KMS-11 (cell line): ENCODE results near the gene MYO16.

Experiments
- H2AFZ ChIP-seq: fragments of 200-600 bp; sonication (generic); 2 replicates; pipeline ENCODE4 v1.6.1; 2016; ENCODE audit warnings: antibody characterized with exemption, mixed run types, low read depth
- H3K27ac ChIP-seq: fragments of 200-600 bp; sonication (generic); 2 replicates; pipeline ENCODE4 v1.6.1; 2016; ENCODE audit warnings: mild to moderate bottlenecking, mixed run types
- H3K27me3 ChIP-seq: fragments of 200-600 bp; sonication (generic); 2 replicates; pipeline ENCODE4 v1.6.1; 2017; ENCODE audit warnings: mild to moderate bottlenecking, low read depth, mixed run types, moderate library complexity; ENCODE audit not compliant: insufficient read depth
- H3K36me3 ChIP-seq: fragments of 200-600 bp; sonication (generic); 2 replicates; pipeline ENCODE4 v1.6.1; 2017; ENCODE audit warnings: mild to moderate bottlenecking, mixed run types; ENCODE audit not compliant: insufficient read depth
- H3K4me1 ChIP-seq: fragments of 200-600 bp; sonication (generic); 2 replicates; pipeline ENCODE4 v1.6.1; 2016; ENCODE audit warnings: mild to moderate bottlenecking, low read depth, mixed run types; ENCODE audit not compliant: poor library complexity, severe bottlenecking
- H3K4me2 ChIP-seq: fragments of 200-600 bp; sonication (generic); 2 replicates; pipeline ENCODE4 v1.7.0; 2016; ENCODE audit warnings: mild to moderate bottlenecking, mixed run types
- H3K4me3 ChIP-seq: fragments of 200-600 bp; sonication (generic); IDR thresholded peaks from 2 replicates; pipeline ENCODE4 v1.6.1; 2017; ENCODE audit warnings: low read depth, low read length, mixed read lengths; ENCODE audit not compliant: insufficient read depth
- H3K79me2 ChIP-seq: fragments of 200-600 bp; sonication (generic); 2 replicates; pipeline ENCODE4 v1.6.1; 2016; ENCODE audit warnings: low read depth, mixed run types; ENCODE audit not compliant: insufficient read depth
- H3K9ac ChIP-seq: fragments of 200-600 bp; sonication (generic); 2 replicates; pipeline ENCODE4 v1.6.1; 2016; ENCODE audit warnings: mild to moderate bottlenecking, mixed run types
- H4K20me1 ChIP-seq: fragments of 200-600 bp; sonication (generic); 2 replicates; pipeline ENCODE4 v1.6.1; 2016; ENCODE audit warnings: mild to moderate bottlenecking, mixed run types; ENCODE audit not compliant: insufficient read depth
- TF ChIP-seq, protein P1 (sequence below): fragments of 200-600 bp; sonication (generic); conservative IDR thresholded peaks from 2 replicates; pipeline ENCODE4 v1.6.1; 2017; ENCODE audit warnings: low read depth, mild to moderate bottlenecking, antibody characterized with exemption, low read length, moderate library complexity, mixed read lengths

Gene MYO16

DNA sequence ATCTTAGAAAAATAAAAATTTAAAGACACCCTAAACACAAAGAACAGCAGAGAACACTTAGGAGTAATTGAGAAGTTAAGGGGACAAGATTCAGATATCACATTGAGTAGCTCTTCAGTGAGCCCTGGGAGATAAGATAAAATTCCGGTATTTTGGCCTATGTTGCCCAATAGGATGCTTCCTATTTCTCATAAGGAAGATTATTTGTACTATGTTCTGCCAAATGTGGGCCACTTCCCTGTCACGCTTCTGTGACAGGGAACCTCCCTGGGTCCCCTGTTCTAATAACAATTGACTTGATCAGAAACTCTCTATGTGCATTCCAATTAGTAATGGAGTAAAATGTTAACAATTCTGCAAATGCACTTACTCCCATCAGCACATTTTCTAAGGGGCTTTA lies 310.7 kb downstream of the MYO16 start:
- no peaks in the 10 kb centered on the region for H4K20me1 ChIP-seq
- no peaks in the 10 kb centered on the region for H3K36me3 ChIP-seq
- no peaks in the 10 kb centered on the region for H3K79me2 ChIP-seq
- H3K4me2 ChIP-seq, result no peak overlapping the region
- no peak overlapping the region for H2AFZ ChIP-seq
- TF ChIP-seq, protein P1, sequence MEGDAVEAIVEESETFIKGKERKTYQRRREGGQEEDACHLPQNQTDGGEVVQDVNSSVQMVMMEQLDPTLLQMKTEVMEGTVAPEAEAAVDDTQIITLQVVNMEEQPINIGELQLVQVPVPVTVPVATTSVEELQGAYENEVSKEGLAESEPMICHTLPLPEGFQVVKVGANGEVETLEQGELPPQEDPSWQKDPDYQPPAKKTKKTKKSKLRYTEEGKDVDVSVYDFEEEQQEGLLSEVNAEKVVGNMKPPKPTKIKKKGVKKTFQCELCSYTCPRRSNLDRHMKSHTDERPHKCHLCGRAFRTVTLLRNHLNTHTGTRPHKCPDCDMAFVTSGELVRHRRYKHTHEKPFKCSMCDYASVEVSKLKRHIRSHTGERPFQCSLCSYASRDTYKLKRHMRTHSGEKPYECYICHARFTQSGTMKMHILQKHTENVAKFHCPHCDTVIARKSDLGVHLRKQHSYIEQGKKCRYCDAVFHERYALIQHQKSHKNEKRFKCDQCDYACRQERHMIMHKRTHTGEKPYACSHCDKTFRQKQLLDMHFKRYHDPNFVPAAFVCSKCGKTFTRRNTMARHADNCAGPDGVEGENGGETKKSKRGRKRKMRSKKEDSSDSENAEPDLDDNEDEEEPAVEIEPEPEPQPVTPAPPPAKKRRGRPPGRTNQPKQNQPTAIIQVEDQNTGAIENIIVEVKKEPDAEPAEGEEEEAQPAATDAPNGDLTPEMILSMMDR, result no peak
- no peak overlapping the region for H3K27ac ChIP-seq
- no peaks in the 10 kb centered on the region for H3K27me3 ChIP-seq
- H3K4me1 ChIP-seq, result no peaks in the 10 kb centered on the region
- H3K4me3 ChIP-seq, result no peak overlapping the region
- no peak overlapping the region for H3K9ac ChIP-seq

DNA sequence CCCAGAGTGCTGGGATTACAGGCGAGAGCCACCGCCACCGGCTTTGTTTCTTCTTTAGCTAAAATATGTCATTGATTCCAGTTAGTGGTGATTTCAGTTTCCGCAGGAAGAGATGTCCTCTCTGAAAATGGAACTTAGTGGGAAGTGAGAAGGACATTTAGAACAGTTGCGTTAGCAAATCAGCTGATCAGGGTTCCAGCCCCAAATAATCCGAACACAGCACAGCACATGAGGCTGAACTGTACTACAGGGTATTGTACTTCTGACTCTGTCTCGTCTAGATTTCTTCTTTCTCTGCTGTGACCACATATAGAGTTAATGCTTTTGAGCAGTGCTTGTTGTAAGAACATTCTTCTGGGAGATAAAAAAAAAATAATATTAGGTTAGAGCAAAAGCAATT lies 314.4 kb downstream of the MYO16 start:
- H3K4me1 ChIP-seq, result no peaks in the 10 kb centered on the region
- no peak overlapping the region for H3K27ac ChIP-seq

DNA sequence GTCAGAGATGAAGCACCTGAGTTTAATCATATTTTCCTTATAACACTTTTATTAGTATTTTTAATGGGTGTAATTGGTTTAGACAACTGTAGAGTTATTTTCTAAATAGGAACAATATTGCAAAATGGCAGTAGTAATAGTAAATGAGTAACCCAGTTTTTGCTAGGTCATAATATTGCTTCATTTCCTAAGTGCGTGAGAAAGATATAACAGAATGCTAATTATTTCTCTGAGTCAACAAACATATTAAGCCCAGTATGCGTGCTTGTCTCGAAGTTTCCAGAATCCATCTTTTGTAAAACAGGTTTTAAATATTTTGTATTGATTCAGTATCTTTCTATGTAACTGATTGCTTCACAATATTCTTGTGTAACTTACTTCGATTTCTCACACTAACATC lies 315.3 kb downstream of the MYO16 start:
- Histone ChIP-seq H4K20me1 (no peaks in the 10 kb centered on the region), H3K4me3 (no peak overlapping the region), H2AFZ (no peak overlapping the region), H3K4me1 (no peaks in the 10 kb centered on the region), H3K27me3 (no peaks in the 10 kb centered on the region), H3K36me3 (no peaks in the 10 kb centered on the region), H3K4me2 (no peak overlapping the region), H3K27ac (no peak overlapping the region), H3K9ac (no peak overlapping the region), H3K79me2 (no peaks in the 10 kb centered on the region)
- TF ChIP-seq, protein P1, result no peak

More for the DNA sequence above, 314.4 kb downstream of the MYO16 start:
- H2AFZ ChIP-seq, result no peak overlapping the region
- no peak overlapping the region for H3K4me2 ChIP-seq
- H3K9ac ChIP-seq, result no peak overlapping the region
- no peaks in the 10 kb centered on the region for H3K79me2 ChIP-seq
- TF ChIP-seq, protein P1, result no peak
- no peaks in the 10 kb centered on the region for H3K27me3 ChIP-seq
- H4K20me1 ChIP-seq, result no peaks in the 10 kb centered on the region
- no peak overlapping the region for H3K4me3 ChIP-seq
- no peaks in the 10 kb centered on the region for H3K36me3 ChIP-seq

DNA sequence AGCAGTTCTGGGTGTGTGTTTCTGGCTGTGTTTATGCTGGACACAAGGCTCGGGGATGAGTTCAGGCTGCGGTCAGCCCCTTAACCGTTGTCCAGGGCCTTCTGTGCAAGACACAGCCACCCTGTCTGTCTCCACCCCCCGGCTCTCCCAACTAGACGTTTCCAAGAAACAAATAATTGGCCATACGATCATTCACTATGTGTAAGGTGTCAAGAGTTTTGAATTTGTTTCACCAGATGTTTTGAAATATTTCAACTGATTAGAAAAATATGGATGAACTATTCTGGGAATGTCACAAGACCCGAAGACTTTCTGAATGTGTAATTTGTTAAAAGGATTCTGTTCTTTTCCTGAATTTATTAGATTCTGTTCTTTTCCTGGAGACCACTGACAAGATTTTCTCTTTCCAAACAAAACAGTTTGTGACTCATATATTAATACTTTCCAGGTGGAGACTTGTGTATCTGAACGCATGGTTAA lies 318.2 kb downstream of the MYO16 start:
- H3K4me1 ChIP-seq, result no peaks in the 10 kb centered on the region
- H3K27me3 ChIP-seq, result no peaks in the 10 kb centered on the region
- H3K4me2 ChIP-seq, result no peak overlapping the region
- H3K36me3 ChIP-seq, result no peaks in the 10 kb centered on the region
- no peak overlapping the region for H3K9ac ChIP-seq
- no peak overlapping the region for H3K27ac ChIP-seq
- TF ChIP-seq, protein P1, result no peak
- no peak overlapping the region for H3K4me3 ChIP-seq
- H4K20me1 ChIP-seq, result no peaks in the 10 kb centered on the region
- H3K79me2 ChIP-seq, result no peaks in the 10 kb centered on the region
- no peak overlapping the region for H2AFZ ChIP-seq

DNA sequence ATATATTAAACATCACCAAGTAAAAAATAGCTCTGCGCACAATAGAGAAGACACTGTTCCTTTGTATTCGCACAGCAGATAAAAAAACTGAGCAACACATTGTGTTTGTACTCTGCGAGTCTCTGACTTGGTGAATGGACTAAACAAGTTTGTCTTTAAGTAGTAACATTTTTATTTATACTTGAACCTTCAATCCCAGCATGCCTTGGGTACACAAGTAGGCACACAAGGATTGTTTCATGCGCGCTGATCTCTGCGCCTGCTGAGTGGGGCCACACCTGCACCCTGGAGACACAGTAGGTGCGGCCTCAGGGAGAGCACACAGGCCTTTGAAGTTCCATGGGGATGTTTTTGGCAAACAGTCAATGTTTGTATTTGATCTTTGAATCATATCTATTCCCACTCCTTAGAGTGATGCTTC lies 318.9 kb downstream of the MYO16 start:
- no peak overlapping the region for H3K27ac ChIP-seq

More for the DNA sequence above, 318.9 kb downstream of the MYO16 start:
- TF ChIP-seq, protein P1, result no peak
- no peak overlapping the region for H2AFZ ChIP-seq
- H3K4me3 ChIP-seq, result no peak overlapping the region
- no peaks in the 10 kb centered on the region for H3K4me1 ChIP-seq
- H3K4me2 ChIP-seq, result no peak overlapping the region
- H3K79me2 ChIP-seq, result no peaks in the 10 kb centered on the region
- no peaks in the 10 kb centered on the region for H4K20me1 ChIP-seq
- no peaks in the 10 kb centered on the region for H3K27me3 ChIP-seq
- H3K36me3 ChIP-seq, result no peaks in the 10 kb centered on the region
- H3K9ac ChIP-seq, result no peak overlapping the region
